HEK293 (cell line): ENCODE results near the gene AP3D1.

Experiments used
- CTCF ChIP-seq: fragments of 450-650 bp; formaldehyde crosslinking; IDR thresholded peaks from 2 replicates; pipeline ENCODE4 v1.5.1; 2016; ENCODE audit warnings: missing biosample characterization, missing genetic modification characterization
- REPIN1 ChIP-seq: fragments of 450-650 bp; formaldehyde crosslinking; IDR thresholded peaks from 2 replicates; pipeline ENCODE4 v1.5.1; 2017; ENCODE audit warnings: missing biosample characterization, missing genetic modification characterization, low read depth
- ZFP37 ChIP-seq: fragments of 450-650 bp; formaldehyde crosslinking; IDR thresholded peaks from 2 replicates; pipeline ENCODE4 v1.5.1; 2016; ENCODE audit warnings: missing biosample characterization, missing genetic modification characterization
- TF ChIP-seq, protein P1 (sequence below): fragments of 450-650 bp; formaldehyde crosslinking; IDR thresholded peaks from 2 replicates; pipeline ENCODE4 v1.5.1; 2016; ENCODE audit warnings: missing biosample characterization, missing genetic modification characterization, low read depth

GRCh38 chr19:2180881-2181632, 29.7 kb upstream of the AP3D1 start:
- TF ChIP-seq CTCF (tag by site-specific recombination), result no peak
- no peak for TF ChIP-seq REPIN1 (tag by site-specific recombination)
- TF ChIP-seq ZFP37, result no peak
- TF ChIP-seq, protein P1, sequence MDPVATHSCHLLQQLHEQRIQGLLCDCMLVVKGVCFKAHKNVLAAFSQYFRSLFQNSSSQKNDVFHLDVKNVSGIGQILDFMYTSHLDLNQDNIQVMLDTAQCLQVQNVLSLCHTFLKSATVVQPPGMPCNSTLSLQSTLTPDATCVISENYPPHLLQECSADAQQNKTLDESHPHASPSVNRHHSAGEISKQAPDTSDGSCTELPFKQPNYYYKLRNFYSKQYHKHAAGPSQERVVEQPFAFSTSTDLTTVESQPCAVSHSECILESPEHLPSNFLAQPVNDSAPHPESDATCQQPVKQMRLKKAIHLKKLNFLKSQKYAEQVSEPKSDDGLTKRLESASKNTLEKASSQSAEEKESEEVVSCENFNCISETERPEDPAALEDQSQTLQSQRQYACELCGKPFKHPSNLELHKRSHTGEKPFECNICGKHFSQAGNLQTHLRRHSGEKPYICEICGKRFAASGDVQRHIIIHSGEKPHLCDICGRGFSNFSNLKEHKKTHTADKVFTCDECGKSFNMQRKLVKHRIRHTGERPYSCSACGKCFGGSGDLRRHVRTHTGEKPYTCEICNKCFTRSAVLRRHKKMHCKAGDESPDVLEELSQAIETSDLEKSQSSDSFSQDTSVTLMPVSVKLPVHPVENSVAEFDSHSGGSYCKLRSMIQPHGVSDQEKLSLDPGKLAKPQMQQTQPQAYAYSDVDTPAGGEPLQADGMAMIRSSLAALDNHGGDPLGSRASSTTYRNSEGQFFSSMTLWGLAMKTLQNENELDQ (tag by site-specific recombination), result no peak
